GM12878 (cell line): ENCODE data around the gene DAGLA. TPM values are rescaled to one million over a fixed set of nuclear protein-coding genes. Genes with fewer than 3 reads are reported as not detected.

Source experiments
- ATAC-seq: fragments of 200-7000 bp; cut with Tn5 transposase; 3 replicates; pipeline ENCODE4 v1.9.1; 2020; ENCODE audit warnings: mild to moderate bottlenecking, moderate library complexity
- BruUV-seq: library from RNA; stranded (reverse); fragments of 400-500 nt; replicated peaks from 2 replicates; lab custom pipeline; 2021; lab: Mats Ljungman, UMichigan
- CTCF ChIA-PET: fragments of 300-600 bp; sonication (Branson Sonifier 250); formaldehyde crosslinking; extraction: SDS; loops from one replicate; lab custom pipeline; 2021; ENCODE audit warnings: inconsistent platforms; lab: Yijun Ruan, JAX
- POLR2A ChIA-PET: fragments of 350-600 bp; formaldehyde crosslinking; extraction: SDS; loops from one replicate; lab custom pipeline; 2021; ENCODE audit warnings: inconsistent platforms; lab: Charles Lee
- RAD21 ChIA-PET: fragments of 300-600 bp; sonication (Branson Sonifier 250); formaldehyde crosslinking; loops from one replicate; lab custom pipeline; 2023; ENCODE audit warnings: antibody characterized with exemption; ENCODE audit not compliant: unreplicated experiment; lab: Charles Lee
- SMC1A ChIA-PET: fragments of 300-600 bp; sonication (Branson Sonifier 250); formaldehyde crosslinking; loops from one replicate; lab custom pipeline; 2023; ENCODE audit not compliant: unreplicated experiment, uncharacterized antibody; lab: Charles Lee
- DNase-seq: peaks from one replicate; pipeline ENCODE4 v3.0.0-alpha.2; 2011; ENCODE audit warnings: low read depth, low spot score
- FAIRE-seq: peaks from 3 replicates; lab custom pipeline; 2011; peaks lifted over from hg19 to GRCh38; lab: Jason Lieb, UNC
- H2AFZ ChIP-seq: 2 replicates; pipeline ENCODE4 v1.6.0; 2011; ENCODE audit warnings: low read depth, low read length, control low read depth; ENCODE audit not compliant: control insufficient read depth
- H3K27ac ChIP-seq: 2 replicates; pipeline ENCODE4 v1.5.1; 2011; ENCODE audit warnings: control low read depth; ENCODE audit not compliant: control insufficient read depth, insufficient read depth
- H3K27me3 ChIP-seq, 2 experiments: replicated peaks in 1 of 2; 2 replicates each; pipeline versions ENCODE4 v1.6.0 to v1.6.1; 2011; ENCODE audit warnings: low read length in 1 of 2; ENCODE audit not compliant: control insufficient read depth in 2 of 2, insufficient read depth in 2 of 2
- H3K36me3 ChIP-seq, 2 experiments: 2 replicates each; pipeline ENCODE4 v1.5.1; 2011; ENCODE audit warnings: low read length in 1 of 2; ENCODE audit not compliant: control insufficient read depth in 2 of 2, insufficient read depth in 2 of 2
- H3K4me1 ChIP-seq: 2 replicates; pipeline ENCODE4 v1.6.1; 2011; ENCODE audit warnings: mild to moderate bottlenecking, low read length, moderate library complexity, mixed read lengths; ENCODE audit not compliant: control insufficient read depth, insufficient read depth
- H3K4me2 ChIP-seq: 2 replicates; pipeline ENCODE4 v1.6.0; 2011; ENCODE audit warnings: control low read depth; ENCODE audit not compliant: control insufficient read depth, insufficient read depth
- H3K4me3 ChIP-seq: fragments of 200-600 bp; sonication (generic); 2 replicates; pipeline ENCODE4 v1.5.1; 2016
- H3K79me2 ChIP-seq: 2 replicates; pipeline ENCODE4 v1.6.0; 2011; ENCODE audit warnings: low read length; ENCODE audit not compliant: control insufficient read depth, insufficient read depth
- H3K9ac ChIP-seq: 2 replicates; pipeline ENCODE4 v1.8.0; 2011; ENCODE audit warnings: low read length, control low read depth, mixed read lengths; ENCODE audit not compliant: control insufficient read depth, insufficient read depth
- H3K9me3 ChIP-seq: replicated peaks from 3 replicates; pipeline ENCODE4 v1.5.1; 2011; ENCODE audit warnings: mild to moderate bottlenecking, low read length; ENCODE audit not compliant: control insufficient read depth, insufficient read depth
- H4K20me1 ChIP-seq: 2 replicates; pipeline ENCODE4 v1.6.0; 2011; ENCODE audit not compliant: control insufficient read depth, insufficient read depth
- BCL11A ChIP-seq: IDR thresholded peaks from 2 replicates; pipeline ENCODE4 v1.6.1; 2011; ENCODE audit warnings: low read depth, low read length
- EGR1 ChIP-seq, 2 experiments: IDR thresholded peaks; 1 replicate in 1 of 2; 2 replicates in 1 of 2; pipeline ENCODE4 v1.6.1; 2011 to 2012; ENCODE audit warnings: low read depth in 2 of 2, low read length in 2 of 2, borderline replicate concordance in 1 of 2, mild to moderate bottlenecking in 1 of 2, moderate library complexity in 1 of 2
- FOXM1 ChIP-seq: IDR thresholded peaks from 2 replicates; pipeline ENCODE4 v1.6.1; 2012; ENCODE audit warnings: low read depth, mild to moderate bottlenecking, inconsistent platforms, low read length, moderate library complexity
- KLF5 ChIP-seq: fragments of 450-650 bp; IDR thresholded peaks from 2 replicates; pipeline ENCODE4 v1.6.1; 2014; ENCODE audit warnings: mild to moderate bottlenecking; ENCODE audit not compliant: partially characterized antibody
- MEF2B ChIP-seq: fragments of 450-650 bp; IDR thresholded peaks from 2 replicates; pipeline ENCODE4 v1.6.1; 2018; ENCODE audit warnings: mild to moderate bottlenecking, moderate library complexity; ENCODE audit not compliant: partially characterized antibody, poor library complexity, severe bottlenecking
- MTA2 ChIP-seq: fragments of 450-650 bp; IDR thresholded peaks from 2 replicates; pipeline ENCODE4 v1.6.1; 2016; ENCODE audit warnings: low read depth, mild to moderate bottlenecking, moderate library complexity
- MYC ChIP-seq: IDR thresholded peaks from 2 replicates; pipeline ENCODE4 v1.6.1; 2011; ENCODE audit warnings: mild to moderate bottlenecking, low read length, moderate library complexity, inconsistent platforms; ENCODE audit not compliant: insufficient read depth, insufficient replicate concordance, insufficient read length, severe bottlenecking
- NFXL1 ChIP-seq: fragments of 450-650 bp; IDR thresholded peaks from 2 replicates; pipeline ENCODE4 v1.6.1; 2017; ENCODE audit warnings: antibody characterized with exemption, mild to moderate bottlenecking, borderline replicate concordance
- NR2F1 ChIP-seq: fragments of 450-650 bp; conservative IDR thresholded peaks from 2 replicates; pipeline ENCODE4 v1.6.1; 2017; ENCODE audit warnings: mild to moderate bottlenecking
- PBX3 ChIP-seq: IDR thresholded peaks from 2 replicates; pipeline ENCODE4 v1.6.1; 2011; ENCODE audit warnings: mild to moderate bottlenecking, low read depth, low read length, moderate library complexity; ENCODE audit not compliant: insufficient replicate concordance
- POLR2AphosphoS2 ChIP-seq: IDR thresholded peaks from 2 replicates; pipeline ENCODE4 v1.6.1; 2011; ENCODE audit warnings: low read depth, mild to moderate bottlenecking, low read length, improper control_type of control experiment, moderate library complexity
- USF2 ChIP-seq: IDR thresholded peaks from 2 replicates; pipeline ENCODE4 v1.6.1; 2011; ENCODE audit warnings: low read depth, low read length, improper control_type of control experiment, borderline replicate concordance
- ZNF384 ChIP-seq: IDR thresholded peaks from 2 replicates; pipeline ENCODE4 v1.6.1; 2012; ENCODE audit warnings: low read depth, mild to moderate bottlenecking, low read length, improper control_type of control experiment, borderline replicate concordance
- ZNF622 ChIP-seq: fragments of 450-650 bp; IDR thresholded peaks from 2 replicates; pipeline ENCODE4 v1.6.1; 2017; ENCODE audit warnings: mild to moderate bottlenecking, inconsistent platforms
- WGBS: methylation state at CpG from one replicate; pipeline ENCODE4 v1.1.6; 2016; ENCODE audit warnings: low lambda C conversion rate; ENCODE audit not compliant: insufficient replicate concordance, insufficient coverage; ENCODE audit errors: missing lambda C conversion rate; 5-methylcytosine and 5-hydroxymethylcytosine counted together
- in situ Hi-C: fragments of 300-500 bp; cut with MboI; formaldehyde crosslinking; loops from 9 replicates; pipeline ENCODE4 v1.14.3; 2018; ENCODE audit warnings: mixed read lengths
- intact Hi-C: fragments of 100-400 bp; cut with micrococcal nuclease; formaldehyde crosslinking; loops from one replicate; pipeline ENCODE4 v1.14.2; 2022; ENCODE audit not compliant: unreplicated experiment
- polyA plus RNA-seq, 11 experiments: library from polyadenylated mRNA; depleted of rRNA in 4 of 11; unstranded in 6 of 11; stranded (reverse) in 5 of 11; fragments of >200 nt; fragmentation: Nextera tagmentation in 4 of 11; fragmentation: Illumina TruSeq in 1 of 11; extraction: Ambion mirVana in 4 of 11; extraction: Trizol in 1 of 11; gene quantifications; 1 replicate in 1 of 11; 2 replicates in 10 of 11; pipeline versions ENCODE4 v1.2.1 to v1.2.3, GENCODE V29; 2011 to 2016; ENCODE audit warnings: inconsistent platforms in 2 of 11, missing spikeins in 2 of 11, low read depth in 1 of 11
- total RNA-seq, 4 experiments: library from RNA; depleted of rRNA in 3 of 4; stranded (reverse); fragments of >200 nt in 3 of 4; fragmentation: Illumina TruSeq in 1 of 4; extraction: Trizol in 1 of 4; gene quantifications; 2 replicates each; pipeline versions ENCODE4 v1.2.1 to v1.2.3, GENCODE V29; 2013 to 2021
- TF ChIP-seq, protein P1 (sequence below): fragments of 450-650 bp; formaldehyde crosslinking; IDR thresholded peaks from 2 replicates; pipeline ENCODE4 v1.5.0; 2022; ENCODE audit warnings: mild to moderate bottlenecking, missing genetic modification characterization

The DAGLA gene
- total and polyA plus RNA-seq, 10 of the 15 experiments (the other 5 are each of a cell fraction or from before 2014, with no cell fraction given), result 0.05 TPM; not detected in 9

- ATAC-seq, result no peak
- Histone ChIP-seq H2AFZ (no peak overlapping the region), H3K27ac (no peak overlapping the region), H3K4me3 (no peak overlapping the region), H3K36me3 (no peaks in the 10 kb centered on the region), H3K79me2 (no peaks in the 10 kb centered on the region), H3K27me3 (no peaks in the 10 kb centered on the region; a peak in 1 of 4 replicates), H3K4me1 (no peaks in the 10 kb centered on the region), H3K9me3 (no peaks in the 10 kb centered on the region), H3K9ac (no peak overlapping the region), H4K20me1 (no peaks in the 10 kb centered on the region), H3K4me2 (no peak overlapping the region)
- WGBS, result 47% methylated on average over 19 of the region's 19 CpGs
- intact Hi-C loops, result loop anchor here (10.0 kb wide), 1 partner anchor 257 kb away; no protein-coding TSS in a partner anchor
- BruUV-seq, result no TSS peak
- ChIA-PET CTCF (no interaction called here), POLR2A (no interaction called here), SMC1A (no interaction called here), RAD21 (interaction anchor here (0.8 kb wide), 1 partner anchor 66 kb away, joined by 3 read pairs; no protein-coding TSS in a partner anchor)
- in situ Hi-C loops, result no loop called here
- no peak for DNase-seq
- TF ChIP-seq FOXM1 (no peak), MEF2B (no peak), MTA2 (no peak), BCL11A (no peak), KLF5 (no peak), EGR1 (IDR thresholded peaks at IDR 0.05; ENCODE audit: borderline replicate concordance in 1 of 2, low read depth in 2 of 2, low read length in 2 of 2) (no peak), NR2F1 (no peak), PBX3 (no peak), USF2 (no peak), ZNF384 (no peak), NFXL1 (no peak), ZNF622 (no peak), POLR2AphosphoS2 (no peak), MYC (no peak)
- TF ChIP-seq, protein P1, sequence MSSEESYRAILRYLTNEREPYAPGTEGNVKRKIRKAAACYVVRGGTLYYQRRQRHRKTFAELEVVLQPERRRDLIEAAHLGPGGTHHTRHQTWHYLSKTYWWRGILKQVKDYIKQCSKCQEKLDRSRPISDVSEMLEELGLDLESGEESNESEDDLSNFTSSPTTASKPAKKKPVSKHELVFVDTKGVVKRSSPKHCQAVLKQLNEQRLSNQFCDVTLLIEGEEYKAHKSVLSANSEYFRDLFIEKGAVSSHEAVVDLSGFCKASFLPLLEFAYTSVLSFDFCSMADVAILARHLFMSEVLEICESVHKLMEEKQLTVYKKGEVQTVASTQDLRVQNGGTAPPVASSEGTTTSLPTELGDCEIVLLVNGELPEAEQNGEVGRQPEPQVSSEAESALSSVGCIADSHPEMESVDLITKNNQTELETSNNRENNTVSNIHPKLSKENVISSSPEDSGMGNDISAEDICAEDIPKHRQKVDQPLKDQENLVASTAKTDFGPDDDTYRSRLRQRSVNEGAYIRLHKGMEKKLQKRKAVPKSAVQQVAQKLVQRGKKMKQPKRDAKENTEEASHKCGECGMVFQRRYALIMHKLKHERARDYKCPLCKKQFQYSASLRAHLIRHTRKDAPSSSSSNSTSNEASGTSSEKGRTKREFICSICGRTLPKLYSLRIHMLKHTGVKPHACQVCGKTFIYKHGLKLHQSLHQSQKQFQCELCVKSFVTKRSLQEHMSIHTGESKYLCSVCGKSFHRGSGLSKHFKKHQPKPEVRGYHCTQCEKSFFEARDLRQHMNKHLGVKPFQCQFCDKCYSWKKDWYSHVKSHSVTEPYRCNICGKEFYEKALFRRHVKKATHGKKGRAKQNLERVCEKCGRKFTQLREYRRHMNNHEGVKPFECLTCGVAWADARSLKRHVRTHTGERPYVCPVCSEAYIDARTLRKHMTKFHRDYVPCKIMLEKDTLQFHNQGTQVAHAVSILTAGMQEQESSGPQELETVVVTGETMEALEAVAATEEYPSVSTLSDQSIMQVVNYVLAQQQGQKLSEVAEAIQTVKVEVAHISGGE (CRISPR knock-in tag), result no peak
- no peak for FAIRE-seq
Observed at GRCh38 chr11:61731211-61731951, 51.2 kb downstream of the DAGLA start.
